ENCODE data around the gene PCBP1.

- no peak for TF ChIP-seq CTCF (IDR thresholded peaks at IDR 0.05)
- TF ChIP-seq POLR2A (IDR thresholded peaks at IDR 0.05): no peak
Observed at GRCh38 chr2:70044290-70045040, 42.8 kb upstream of the PCBP1 start.
